PC-3 (cell line): ENCODE measurements around the gene SERINC4.

ENCODE experiments used
- EZH2 ChIP-seq: fragments of 300-600 bp; sonication (generic); IDR thresholded peaks from one replicate; pipeline ENCODE4 v1.6.1; 2017; ENCODE audit warnings: antibody characterized with exemption, mild to moderate bottlenecking, low read length; ENCODE audit not compliant: unreplicated experiment
- EZH2phosphoT487 ChIP-seq: fragments of 300-600 bp; sonication (generic); IDR thresholded peaks from 2 replicates; pipeline ENCODE4 v1.6.1; 2018; ENCODE audit warnings: mild to moderate bottlenecking, antibody characterized with exemption, low read length, borderline replicate concordance
- TF ChIP-seq, protein P1 (sequence below): fragments of 300-600 bp; sonication (generic); conservative IDR thresholded peaks from 2 replicates; pipeline ENCODE4 v1.5.1; 2017; ENCODE audit warnings: antibody characterized with exemption, low read depth, mild to moderate bottlenecking, low read length

GRCh38 chr15:43751885-43752284 is 48.1 kb downstream of the SERINC4 start:
- TF ChIP-seq, protein P1, sequence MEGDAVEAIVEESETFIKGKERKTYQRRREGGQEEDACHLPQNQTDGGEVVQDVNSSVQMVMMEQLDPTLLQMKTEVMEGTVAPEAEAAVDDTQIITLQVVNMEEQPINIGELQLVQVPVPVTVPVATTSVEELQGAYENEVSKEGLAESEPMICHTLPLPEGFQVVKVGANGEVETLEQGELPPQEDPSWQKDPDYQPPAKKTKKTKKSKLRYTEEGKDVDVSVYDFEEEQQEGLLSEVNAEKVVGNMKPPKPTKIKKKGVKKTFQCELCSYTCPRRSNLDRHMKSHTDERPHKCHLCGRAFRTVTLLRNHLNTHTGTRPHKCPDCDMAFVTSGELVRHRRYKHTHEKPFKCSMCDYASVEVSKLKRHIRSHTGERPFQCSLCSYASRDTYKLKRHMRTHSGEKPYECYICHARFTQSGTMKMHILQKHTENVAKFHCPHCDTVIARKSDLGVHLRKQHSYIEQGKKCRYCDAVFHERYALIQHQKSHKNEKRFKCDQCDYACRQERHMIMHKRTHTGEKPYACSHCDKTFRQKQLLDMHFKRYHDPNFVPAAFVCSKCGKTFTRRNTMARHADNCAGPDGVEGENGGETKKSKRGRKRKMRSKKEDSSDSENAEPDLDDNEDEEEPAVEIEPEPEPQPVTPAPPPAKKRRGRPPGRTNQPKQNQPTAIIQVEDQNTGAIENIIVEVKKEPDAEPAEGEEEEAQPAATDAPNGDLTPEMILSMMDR: no peak
- TF ChIP-seq EZH2phosphoT487 (no peak), EZH2 (no peak)
